AG04450 (cell line): ENCODE measurements around the gene POU3F1. TPM values are rescaled to one million over a fixed set of nuclear protein-coding genes. Genes with fewer than 3 reads are reported as not detected.

Experiments used
- CTCF ChIA-PET: fragments of 300-600, 350-600 bp; formaldehyde crosslinking; extraction: SDS; loops from one replicate; lab custom pipeline; 2022; ENCODE audit warnings: antibody characterized with exemption, inconsistent platforms; lab: Charles Lee
- POLR2A ChIA-PET: fragments of 350-600 bp; formaldehyde crosslinking; extraction: SDS; loops from one replicate; lab custom pipeline; 2021; ENCODE audit warnings: antibody characterized with exemption, inconsistent platforms; lab: Yijun Ruan, JAX
- DNase-seq: peaks from one replicate; pipeline ENCODE4 v3.0.0-alpha.2; 2011; ENCODE audit warnings: low read depth, low spot score
- H3K27ac ChIP-seq: one replicate; pipeline ENCODE4 v1.5.1; 2012; ENCODE audit warnings: low read depth, low read length, control low read depth
- H3K27me3 ChIP-seq: one replicate; pipeline ENCODE4 v1.6.0; 2012; ENCODE audit warnings: low read length; ENCODE audit not compliant: control insufficient read depth, insufficient read depth
- H3K4me3 ChIP-seq: 2 replicates; pipeline ENCODE4 v1.5.1; 2011; ENCODE audit warnings: mild to moderate bottlenecking, low read depth, low read length, control low read depth
- H3K9me3 ChIP-seq: 2 replicates; pipeline ENCODE4 v1.5.1; 2012; ENCODE audit warnings: low read length; ENCODE audit not compliant: control insufficient read depth, insufficient read depth
- polyA plus RNA-seq: library from polyadenylated mRNA; depleted of rRNA; stranded (reverse); fragments of >200 nt; gene quantifications from 2 replicates; pipeline ENCODE4 v1.2.3, GENCODE V29; 2011
- TF ChIP-seq, protein P1 (sequence below): IDR thresholded peaks from 2 replicates; pipeline ENCODE4 v1.5.1; 2011; ENCODE audit warnings: low read depth, low read length, control low read depth, inconsistent platforms

Gene POU3F1
- polyA plus RNA-seq, 1 experiment = not detected

DNA sequence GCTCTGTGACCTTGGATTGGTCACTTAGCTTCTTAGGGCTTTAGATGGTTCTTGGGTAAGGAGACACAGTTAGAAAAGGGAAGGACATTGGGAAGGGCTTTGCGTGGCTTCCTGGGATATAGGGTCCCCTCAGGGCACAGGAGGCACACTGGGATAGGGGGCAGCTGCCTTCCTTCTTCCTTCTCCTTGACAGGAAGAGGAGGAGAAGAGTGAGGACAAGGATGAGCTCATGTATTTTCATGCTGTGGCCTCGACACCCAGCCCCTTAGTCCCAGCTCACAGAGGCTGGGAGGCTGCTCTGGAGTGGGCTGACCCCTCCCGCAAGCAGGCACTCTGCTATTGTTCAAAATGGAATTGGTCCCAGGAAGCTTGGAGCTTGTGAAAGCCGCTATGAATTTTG, 45.7 kb upstream of the POU3F1 start:
- Histone ChIP-seq H3K9me3 (no peaks in the 10 kb centered on the region), H3K27me3 (peaks cover 19% of the 10 kb centered on the region), H3K4me3 (no peak overlapping the region), H3K27ac (no peak overlapping the region)
- DNase-seq = no peak
- POLR2A ChIA-PET = no interaction called here
- CTCF ChIA-PET = no interaction called here
- TF ChIP-seq, protein P1, sequence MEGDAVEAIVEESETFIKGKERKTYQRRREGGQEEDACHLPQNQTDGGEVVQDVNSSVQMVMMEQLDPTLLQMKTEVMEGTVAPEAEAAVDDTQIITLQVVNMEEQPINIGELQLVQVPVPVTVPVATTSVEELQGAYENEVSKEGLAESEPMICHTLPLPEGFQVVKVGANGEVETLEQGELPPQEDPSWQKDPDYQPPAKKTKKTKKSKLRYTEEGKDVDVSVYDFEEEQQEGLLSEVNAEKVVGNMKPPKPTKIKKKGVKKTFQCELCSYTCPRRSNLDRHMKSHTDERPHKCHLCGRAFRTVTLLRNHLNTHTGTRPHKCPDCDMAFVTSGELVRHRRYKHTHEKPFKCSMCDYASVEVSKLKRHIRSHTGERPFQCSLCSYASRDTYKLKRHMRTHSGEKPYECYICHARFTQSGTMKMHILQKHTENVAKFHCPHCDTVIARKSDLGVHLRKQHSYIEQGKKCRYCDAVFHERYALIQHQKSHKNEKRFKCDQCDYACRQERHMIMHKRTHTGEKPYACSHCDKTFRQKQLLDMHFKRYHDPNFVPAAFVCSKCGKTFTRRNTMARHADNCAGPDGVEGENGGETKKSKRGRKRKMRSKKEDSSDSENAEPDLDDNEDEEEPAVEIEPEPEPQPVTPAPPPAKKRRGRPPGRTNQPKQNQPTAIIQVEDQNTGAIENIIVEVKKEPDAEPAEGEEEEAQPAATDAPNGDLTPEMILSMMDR = no peak

DNA sequence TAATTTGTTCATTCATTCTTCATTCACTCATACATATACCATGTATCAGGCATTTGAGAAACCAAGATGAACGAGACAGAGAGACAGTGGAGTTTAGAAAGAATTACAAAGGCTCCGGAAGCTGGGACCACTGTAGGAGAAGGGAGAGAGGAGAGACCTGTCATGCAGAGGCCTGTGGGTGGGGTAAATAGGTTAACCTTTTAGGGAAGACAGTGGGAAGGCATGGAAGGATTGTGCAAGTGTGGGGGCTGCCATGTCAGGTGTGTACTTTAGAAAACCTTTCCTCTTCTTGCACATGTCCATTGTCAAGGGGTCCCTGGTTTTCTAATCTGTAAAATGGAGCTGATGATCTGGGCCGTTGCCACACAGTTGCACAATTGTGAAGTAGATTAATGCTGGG, 44.2 kb upstream of the POU3F1 start:
- no peak overlapping the region for H3K27ac ChIP-seq
- H3K9me3 ChIP-seq = no peaks in the 10 kb centered on the region
- POLR2A ChIA-PET = interaction anchor here (0.6 kb wide), 1 partner anchor 9 kb away, joined by 3 read pairs; no protein-coding TSS in a partner anchor
- H3K4me3 ChIP-seq = no peak overlapping the region
- CTCF ChIA-PET = no interaction called here
- H3K27me3 ChIP-seq = peaks cover 18% of the 10 kb centered on the region
- TF ChIP-seq, protein P1 = no peak
- DNase-seq = no peak

DNA sequence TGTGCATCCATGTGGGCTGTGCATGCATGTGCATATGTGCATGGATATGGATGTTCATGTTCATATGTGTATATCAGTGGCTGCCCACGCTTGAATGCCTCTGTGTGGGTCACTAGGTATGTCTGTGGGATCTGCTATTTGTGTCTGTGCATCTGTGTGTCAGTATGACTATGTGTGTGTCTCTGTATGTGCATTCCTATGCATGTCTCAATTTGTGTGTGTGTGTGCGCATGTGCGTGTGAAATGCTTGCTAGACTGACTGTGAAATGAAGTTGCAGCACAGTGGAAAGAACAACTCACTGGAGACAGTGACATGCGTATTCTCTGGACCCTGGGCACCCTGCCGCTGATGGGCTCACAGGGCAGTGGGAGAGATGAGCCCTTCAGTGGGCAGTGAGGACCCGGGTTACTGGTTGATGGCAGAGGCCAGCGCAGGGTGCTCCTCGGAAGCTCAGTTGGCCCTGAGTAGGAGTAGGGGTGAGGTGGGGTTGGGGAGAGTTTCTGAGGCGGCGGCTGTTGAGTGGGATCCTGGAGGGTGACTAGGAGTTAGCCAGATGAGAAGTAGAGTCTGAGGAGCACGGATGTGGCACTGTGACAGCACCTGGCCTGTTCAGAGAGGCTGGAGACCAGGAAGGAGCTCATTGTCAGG, 43.2 kb upstream of the POU3F1 start:
- POLR2A ChIA-PET = no interaction called here
- DNase-seq = no peak
- no peaks in the 10 kb centered on the region for H3K9me3 ChIP-seq
- peaks cover 16% of the 10 kb centered on the region for H3K27me3 ChIP-seq
- TF ChIP-seq, protein P1 = no peak
- CTCF ChIA-PET = no interaction called here
- H3K4me3 ChIP-seq = no peak overlapping the region
- H3K27ac ChIP-seq = no peak overlapping the region

DNA sequence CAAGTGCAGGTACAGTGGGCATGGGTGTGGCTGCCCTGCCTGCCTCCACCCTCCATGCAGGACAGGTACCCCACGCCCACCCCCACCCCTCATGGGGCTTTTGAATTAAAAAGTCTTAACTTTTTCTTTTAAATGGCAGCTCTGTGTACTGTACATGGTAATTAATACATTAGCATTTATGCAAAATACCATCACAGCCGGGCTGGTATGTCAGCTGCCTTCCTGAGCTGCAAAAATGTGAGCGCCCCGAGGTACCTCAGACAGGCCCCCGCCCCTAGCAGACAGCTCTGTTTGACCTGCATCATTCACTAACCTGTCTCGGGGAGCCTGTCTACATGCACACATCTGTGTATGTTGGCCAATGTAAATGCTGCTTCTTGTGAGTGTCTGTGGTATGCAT, 42.2 kb upstream of the POU3F1 start:
- H3K27ac ChIP-seq = no peak overlapping the region
- TF ChIP-seq, protein P1 = no peak
- POLR2A ChIA-PET = no interaction called here
- DNase-seq = no peak
- H3K27me3 ChIP-seq = peaks cover 11% of the 10 kb centered on the region
- no peaks in the 10 kb centered on the region for H3K9me3 ChIP-seq
- CTCF ChIA-PET = no interaction called here
- no peak overlapping the region for H3K4me3 ChIP-seq

DNA sequence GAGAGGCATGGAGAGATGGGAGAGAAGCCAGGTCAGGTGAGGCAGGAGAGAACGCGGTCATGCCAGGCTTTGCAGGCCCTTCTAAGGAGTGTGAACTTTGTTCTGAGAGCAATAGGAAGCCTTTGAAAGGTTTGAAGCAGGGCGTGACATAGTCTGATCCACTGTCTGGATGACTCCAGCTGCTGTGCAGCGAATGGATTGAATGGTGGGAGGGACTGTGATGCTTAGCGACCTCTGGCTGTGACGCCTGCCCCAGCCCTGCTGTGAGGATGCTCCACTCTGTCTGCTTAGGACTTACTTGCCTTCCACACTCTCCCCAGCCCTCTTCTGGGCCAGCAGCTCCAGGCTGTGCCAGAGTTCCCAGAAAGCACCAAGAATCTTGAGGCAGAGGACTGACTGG, 41.8 kb upstream of the POU3F1 start:
- DNase-seq = no peak
- Histone ChIP-seq H3K9me3 (no peaks in the 10 kb centered on the region), H3K27me3 (peaks cover 8% of the 10 kb centered on the region), H3K27ac (no peak overlapping the region), H3K4me3 (no peak overlapping the region)
- POLR2A ChIA-PET = no interaction called here
- TF ChIP-seq, protein P1 = no peak
- CTCF ChIA-PET = interaction anchor here (1.5 kb wide), 1 partner anchor 17 kb away, joined by 4 read pairs; no protein-coding TSS in a partner anchor
